ENCODE measurements around the gene BEAN1.

- TF ChIP-seq, protein P1, sequence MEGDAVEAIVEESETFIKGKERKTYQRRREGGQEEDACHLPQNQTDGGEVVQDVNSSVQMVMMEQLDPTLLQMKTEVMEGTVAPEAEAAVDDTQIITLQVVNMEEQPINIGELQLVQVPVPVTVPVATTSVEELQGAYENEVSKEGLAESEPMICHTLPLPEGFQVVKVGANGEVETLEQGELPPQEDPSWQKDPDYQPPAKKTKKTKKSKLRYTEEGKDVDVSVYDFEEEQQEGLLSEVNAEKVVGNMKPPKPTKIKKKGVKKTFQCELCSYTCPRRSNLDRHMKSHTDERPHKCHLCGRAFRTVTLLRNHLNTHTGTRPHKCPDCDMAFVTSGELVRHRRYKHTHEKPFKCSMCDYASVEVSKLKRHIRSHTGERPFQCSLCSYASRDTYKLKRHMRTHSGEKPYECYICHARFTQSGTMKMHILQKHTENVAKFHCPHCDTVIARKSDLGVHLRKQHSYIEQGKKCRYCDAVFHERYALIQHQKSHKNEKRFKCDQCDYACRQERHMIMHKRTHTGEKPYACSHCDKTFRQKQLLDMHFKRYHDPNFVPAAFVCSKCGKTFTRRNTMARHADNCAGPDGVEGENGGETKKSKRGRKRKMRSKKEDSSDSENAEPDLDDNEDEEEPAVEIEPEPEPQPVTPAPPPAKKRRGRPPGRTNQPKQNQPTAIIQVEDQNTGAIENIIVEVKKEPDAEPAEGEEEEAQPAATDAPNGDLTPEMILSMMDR (IDR thresholded peaks at IDR 0.05) = no peak
- TF ChIP-seq POLR2A (IDR thresholded peaks at IDR 0.05) (no peak), EP300 (IDR thresholded peaks at IDR 0.05) (no peak)
These were observed 89.4 kb downstream of the BEAN1 start for GRCh38 chr16:66516509-66516807.

Measured in suprapubic skin (tissue), 3 donors.